Fibroblast of lung (primary cell): ENCODE results near the gene MXRA8. TPM values are rescaled to one million over a fixed set of nuclear protein-coding genes. Genes with fewer than 3 reads are reported as not detected.

ENCODE experiments used
- DNase-seq, 2 donors: peaks; one replicate each; pipeline versions ENCODE4 v3.0.0 to v3.0.0-alpha.2; 2010; ENCODE audit warnings: low read depth in 2 of 2
- H2AFZ ChIP-seq: 2 replicates; pipeline ENCODE4 v1.5.1; 2012; ENCODE audit warnings: low read length, control low read depth, inconsistent platforms
- H3K27ac ChIP-seq: 2 replicates; pipeline ENCODE4 v1.5.1; 2011; ENCODE audit warnings: low read length, control low read depth; ENCODE audit not compliant: insufficient read depth
- H3K27me3 ChIP-seq: 2 replicates; pipeline ENCODE4 v1.5.1; 2011; ENCODE audit warnings: mild to moderate bottlenecking, low read length; ENCODE audit not compliant: control insufficient read depth, insufficient read depth
- H3K36me3 ChIP-seq: 2 replicates; pipeline ENCODE4 v1.5.1; 2011; ENCODE audit warnings: low read length; ENCODE audit not compliant: control insufficient read depth, insufficient read depth
- H3K4me1 ChIP-seq: 2 replicates; pipeline ENCODE4 v1.5.1; 2011; ENCODE audit warnings: low read length; ENCODE audit not compliant: control insufficient read depth, insufficient read depth; ENCODE audit errors: extremely low read depth
- H3K4me2 ChIP-seq: 2 replicates; pipeline ENCODE4 v1.5.1; 2011; ENCODE audit warnings: low read length, control low read depth; ENCODE audit not compliant: insufficient read depth; ENCODE audit errors: extremely low read depth
- H3K4me3 ChIP-seq, 4 experiments: fragments of 200-600 bp in 1 of 4; sonication (generic) in 1 of 4; replicated peaks in 1 of 4; 2 replicates each; pipeline ENCODE4 v1.5.1; 2011 to 2016; ENCODE audit warnings: low read length in 4 of 4, low read depth in 3 of 4, mild to moderate bottlenecking in 3 of 4, control low read depth in 2 of 4, inconsistent platforms in 1 of 4, mixed read lengths in 1 of 4; ENCODE audit not compliant: insufficient read depth in 1 of 4; ENCODE audit errors: control extremely low read depth in 1 of 4
- H3K79me2 ChIP-seq: 2 replicates; pipeline ENCODE4 v1.5.1; 2012; ENCODE audit warnings: mild to moderate bottlenecking, low read length, inconsistent platforms; ENCODE audit not compliant: control insufficient read depth, insufficient read depth
- H3K9ac ChIP-seq: 2 replicates; pipeline ENCODE4 v1.5.1; 2011; ENCODE audit warnings: mild to moderate bottlenecking, low read length, control low read depth; ENCODE audit not compliant: insufficient read depth
- H3K9me3 ChIP-seq: 2 replicates; pipeline ENCODE4 v1.5.1; 2012; ENCODE audit warnings: low read depth, low read length; ENCODE audit not compliant: control insufficient read depth, insufficient read depth
- H4K20me1 ChIP-seq: 2 replicates; pipeline ENCODE4 v1.5.1; 2011; ENCODE audit warnings: low read length; ENCODE audit not compliant: control insufficient read depth, insufficient read depth; ENCODE audit errors: extremely low read depth
- CTCF ChIP-seq, 2 donors: IDR thresholded peaks in 1 of 2; conservative IDR thresholded peaks in 1 of 2; 1 replicate in 1 of 2; 2 replicates in 1 of 2; pipeline ENCODE4 v1.5.1; 2011 to 2012; ENCODE audit warnings: low read length in 2 of 2, control low read depth in 1 of 2, inconsistent platforms in 1 of 2, low read depth in 1 of 2, mild to moderate bottlenecking in 1 of 2
- EZH2 ChIP-seq: IDR thresholded peaks from 2 replicates; pipeline ENCODE4 v1.5.1; 2012; ENCODE audit warnings: low read length, control low read depth, mild to moderate bottlenecking; ENCODE audit errors: missing control alignments
- polyA plus RNA-seq, 2 donors: library from polyadenylated mRNA; depleted of rRNA in 1 of 2; stranded (reverse) in 1 of 2; unstranded in 1 of 2; fragments of >200 nt; gene quantifications; 2 replicates each; pipeline ENCODE4 v1.2.1, GENCODE V29; 2011 to 2012; ENCODE audit warnings: missing spikeins in 1 of 2
- total RNA-seq: library from RNA; depleted of rRNA; stranded (reverse); fragments of >200 nt; gene quantifications from 2 replicates; pipeline ENCODE4 v1.2.1, GENCODE V29; 2014

MXRA8 gene
- total and polyA plus RNA-seq, 2 donors (not counting 1 experiment from before 2014, with no cell fraction given), result 205 to 397 TPM

- Histone ChIP-seq H3K4me2 (no peak overlapping the region), H3K9me3 (no peaks in the 10 kb centered on the region), H4K20me1 (no peaks in the 10 kb centered on the region), H3K79me2 (peaks cover 13% of the 10 kb centered on the region), H3K4me3 (no peak overlapping the region), H3K27ac (no peak overlapping the region), H3K9ac (no peak overlapping the region), H2AFZ (no peak overlapping the region), H3K36me3 (peaks cover 37% of the 10 kb centered on the region), H3K4me1 (no peaks in the 10 kb centered on the region), H3K27me3 (no peaks in the 10 kb centered on the region)
- DNase-seq, result no peak
- TF ChIP-seq EZH2, result no peak
Observed at GRCh38 chr1:1336931-1337792, 21.2 kb downstream of the MXRA8 start.

GRCh38 chr1:1336446-1336845, 21.9 kb downstream of the MXRA8 start:
- no peaks in the 10 kb centered on the region for H3K27me3 ChIP-seq
- no peak overlapping the region for H3K27ac ChIP-seq
- H3K4me1 ChIP-seq, result no peaks in the 10 kb centered on the region
- peaks cover 36% of the 10 kb centered on the region for H3K36me3 ChIP-seq
- H4K20me1 ChIP-seq, result no peaks in the 10 kb centered on the region
- H3K9ac ChIP-seq, result no peak overlapping the region
- no peak overlapping the region for H3K4me2 ChIP-seq
- peaks cover 10% of the 10 kb centered on the region for H3K79me2 ChIP-seq
- H3K9me3 ChIP-seq, result no peaks in the 10 kb centered on the region
- no peak for DNase-seq
- H2AFZ ChIP-seq, result no peak overlapping the region
- no peak for TF ChIP-seq CTCF (conservative IDR thresholded peaks at IDR 0.05 in 1 of 2, IDR thresholded peaks at IDR 0.05 in 1 of 2; ENCODE audit: low read depth in 1 of 2, low read length in 2 of 2)
- TF ChIP-seq EZH2, result no peak
- H3K4me3 ChIP-seq, result no peak overlapping the region

- Histone ChIP-seq H3K4me3 (no peak overlapping the region), H4K20me1 (no peaks in the 10 kb centered on the region), H3K4me1 (no peaks in the 10 kb centered on the region), H2AFZ (no peak overlapping the region), H3K4me2 (no peak overlapping the region), H3K27me3 (no peaks in the 10 kb centered on the region), H3K27ac (no peak overlapping the region), H3K79me2 (peaks cover 4% of the 10 kb centered on the region), H3K36me3 (peaks cover 29% of the 10 kb centered on the region), H3K9ac (no peak overlapping the region), H3K9me3 (no peaks in the 10 kb centered on the region)
- no peak for DNase-seq
- TF ChIP-seq EZH2 (no peak), CTCF (conservative IDR thresholded peaks at IDR 0.05 in 1 of 2, IDR thresholded peaks at IDR 0.05 in 1 of 2; ENCODE audit: low read depth in 1 of 2, low read length in 2 of 2) (no peak)
Observed at GRCh38 chr1:1335792-1336248, 22.5 kb downstream of the MXRA8 start.
